ENCODE results near the gene FAM186B.

Gene FAM186B

DNA sequence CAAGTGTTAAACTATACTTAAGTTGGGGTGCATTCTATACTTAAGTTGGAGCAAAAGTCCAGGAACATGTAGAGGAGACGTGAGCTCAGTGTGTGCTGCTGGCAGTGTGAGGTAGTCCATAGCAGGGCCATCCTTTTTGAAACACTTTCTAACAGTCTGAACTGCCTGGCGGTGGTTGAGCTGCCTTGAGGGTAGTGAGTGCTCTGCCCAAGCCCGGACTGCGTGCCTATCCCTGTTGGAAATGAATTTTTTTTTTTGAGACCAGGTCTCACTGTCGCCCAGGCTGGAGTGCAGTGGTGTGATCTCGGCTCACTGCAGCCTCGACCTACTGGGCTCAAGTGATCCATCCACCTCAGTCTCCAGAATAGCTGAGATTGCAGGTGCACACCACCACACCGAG is 52.5 kb downstream of the FAM186B start:
- no peak for DNase-seq (ENCODE audit: low read depth)
- H3K4me3 ChIP-seq (ENCODE audit: control insufficient read depth, low read depth, low read length), result no peak overlapping the region
- TF ChIP-seq, protein P1, sequence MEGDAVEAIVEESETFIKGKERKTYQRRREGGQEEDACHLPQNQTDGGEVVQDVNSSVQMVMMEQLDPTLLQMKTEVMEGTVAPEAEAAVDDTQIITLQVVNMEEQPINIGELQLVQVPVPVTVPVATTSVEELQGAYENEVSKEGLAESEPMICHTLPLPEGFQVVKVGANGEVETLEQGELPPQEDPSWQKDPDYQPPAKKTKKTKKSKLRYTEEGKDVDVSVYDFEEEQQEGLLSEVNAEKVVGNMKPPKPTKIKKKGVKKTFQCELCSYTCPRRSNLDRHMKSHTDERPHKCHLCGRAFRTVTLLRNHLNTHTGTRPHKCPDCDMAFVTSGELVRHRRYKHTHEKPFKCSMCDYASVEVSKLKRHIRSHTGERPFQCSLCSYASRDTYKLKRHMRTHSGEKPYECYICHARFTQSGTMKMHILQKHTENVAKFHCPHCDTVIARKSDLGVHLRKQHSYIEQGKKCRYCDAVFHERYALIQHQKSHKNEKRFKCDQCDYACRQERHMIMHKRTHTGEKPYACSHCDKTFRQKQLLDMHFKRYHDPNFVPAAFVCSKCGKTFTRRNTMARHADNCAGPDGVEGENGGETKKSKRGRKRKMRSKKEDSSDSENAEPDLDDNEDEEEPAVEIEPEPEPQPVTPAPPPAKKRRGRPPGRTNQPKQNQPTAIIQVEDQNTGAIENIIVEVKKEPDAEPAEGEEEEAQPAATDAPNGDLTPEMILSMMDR (IDR thresholded peaks at IDR 0.05; ENCODE audit: control insufficient read depth, insufficient read depth, low read depth, low read length, missing control alignments), result no peak

DNA sequence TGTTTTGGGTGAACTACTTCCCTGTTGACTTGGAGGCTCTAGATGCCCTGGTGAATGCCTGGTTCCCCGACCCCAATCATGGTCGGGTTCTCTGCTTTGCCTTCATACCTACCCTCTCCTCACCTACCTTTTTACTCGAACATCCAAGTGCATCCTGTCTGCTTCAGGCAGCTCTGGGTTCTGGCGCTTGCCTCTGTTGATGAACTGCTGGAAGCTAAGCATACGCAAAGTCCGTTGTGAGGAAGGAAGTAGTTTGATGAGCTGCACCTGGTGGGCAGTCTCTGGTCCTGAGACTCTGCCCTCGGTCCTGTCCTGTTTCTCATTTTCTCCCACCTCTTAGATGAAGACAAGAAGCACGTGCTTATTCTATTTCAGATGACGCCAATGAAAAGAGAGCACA is 53.0 kb downstream of the FAM186B start:
- no peak for DNase-seq (ENCODE audit: low read depth)
- no peak overlapping the region for H3K4me3 ChIP-seq (ENCODE audit: control insufficient read depth, low read depth, low read length)
- TF ChIP-seq, protein P1 (IDR thresholded peaks at IDR 0.05; ENCODE audit: control insufficient read depth, insufficient read depth, low read depth, low read length, missing control alignments), result no peak

DNA sequence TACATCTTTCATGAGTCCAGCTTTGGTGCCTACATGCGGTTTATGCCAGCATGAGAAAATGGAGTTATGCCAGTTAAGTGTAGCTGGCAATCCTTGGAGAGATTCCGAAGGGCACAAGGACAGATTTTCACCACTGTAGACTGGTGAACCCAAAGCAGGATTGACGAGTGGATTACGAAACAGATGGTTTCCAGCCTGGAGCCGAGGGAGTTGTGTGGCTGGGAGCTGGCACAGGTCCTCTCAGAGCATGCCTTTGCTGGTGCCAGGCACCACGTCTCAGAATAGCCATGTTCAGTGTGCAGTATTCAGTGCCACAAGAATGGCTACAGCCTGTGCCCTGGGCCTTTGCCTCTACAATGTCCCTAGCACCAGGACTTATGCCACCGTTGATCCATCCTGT is 53.4 kb downstream of the FAM186B start:
- TF ChIP-seq, protein P1 (IDR thresholded peaks at IDR 0.05; ENCODE audit: control insufficient read depth, insufficient read depth, low read depth, low read length, missing control alignments), result no peak
- DNase-seq (ENCODE audit: low read depth), result no peak
- H3K4me3 ChIP-seq (ENCODE audit: control insufficient read depth, low read depth, low read length), result no peak overlapping the region

DNA sequence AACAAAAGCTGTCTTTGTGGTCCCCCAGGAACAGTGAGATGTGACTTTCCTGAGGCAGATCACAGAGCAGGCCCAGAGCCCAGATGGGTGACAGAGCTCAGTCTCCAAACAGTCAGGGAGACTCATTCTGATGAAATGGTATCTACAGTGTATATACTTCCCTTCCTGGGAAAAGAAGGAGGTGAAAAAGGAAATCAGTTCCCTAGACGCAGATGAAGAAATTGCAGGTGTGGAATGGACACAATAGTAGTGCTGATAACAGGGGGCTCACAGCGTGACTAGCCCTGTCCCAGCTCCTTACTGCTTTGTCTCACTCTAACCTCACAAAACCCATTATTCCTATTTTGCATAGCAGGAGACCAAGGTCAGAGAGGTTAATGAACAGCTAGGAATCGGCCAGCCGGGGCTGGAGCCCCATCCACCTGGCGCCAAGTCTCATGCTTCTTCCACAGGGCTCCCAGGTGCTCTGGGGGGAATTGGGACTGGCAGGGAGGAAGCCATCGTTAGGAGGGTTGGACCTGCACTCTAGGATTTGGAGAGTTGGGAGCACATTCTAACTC is 54.7 kb downstream of the FAM186B start:
- DNase-seq (ENCODE audit: low read depth), result no peak
- TF ChIP-seq, protein P1 (IDR thresholded peaks at IDR 0.05; ENCODE audit: control insufficient read depth, insufficient read depth, low read depth, low read length, missing control alignments), result no peak
- H3K4me3 ChIP-seq (ENCODE audit: control insufficient read depth, low read depth, low read length), result no peak overlapping the region

DNA sequence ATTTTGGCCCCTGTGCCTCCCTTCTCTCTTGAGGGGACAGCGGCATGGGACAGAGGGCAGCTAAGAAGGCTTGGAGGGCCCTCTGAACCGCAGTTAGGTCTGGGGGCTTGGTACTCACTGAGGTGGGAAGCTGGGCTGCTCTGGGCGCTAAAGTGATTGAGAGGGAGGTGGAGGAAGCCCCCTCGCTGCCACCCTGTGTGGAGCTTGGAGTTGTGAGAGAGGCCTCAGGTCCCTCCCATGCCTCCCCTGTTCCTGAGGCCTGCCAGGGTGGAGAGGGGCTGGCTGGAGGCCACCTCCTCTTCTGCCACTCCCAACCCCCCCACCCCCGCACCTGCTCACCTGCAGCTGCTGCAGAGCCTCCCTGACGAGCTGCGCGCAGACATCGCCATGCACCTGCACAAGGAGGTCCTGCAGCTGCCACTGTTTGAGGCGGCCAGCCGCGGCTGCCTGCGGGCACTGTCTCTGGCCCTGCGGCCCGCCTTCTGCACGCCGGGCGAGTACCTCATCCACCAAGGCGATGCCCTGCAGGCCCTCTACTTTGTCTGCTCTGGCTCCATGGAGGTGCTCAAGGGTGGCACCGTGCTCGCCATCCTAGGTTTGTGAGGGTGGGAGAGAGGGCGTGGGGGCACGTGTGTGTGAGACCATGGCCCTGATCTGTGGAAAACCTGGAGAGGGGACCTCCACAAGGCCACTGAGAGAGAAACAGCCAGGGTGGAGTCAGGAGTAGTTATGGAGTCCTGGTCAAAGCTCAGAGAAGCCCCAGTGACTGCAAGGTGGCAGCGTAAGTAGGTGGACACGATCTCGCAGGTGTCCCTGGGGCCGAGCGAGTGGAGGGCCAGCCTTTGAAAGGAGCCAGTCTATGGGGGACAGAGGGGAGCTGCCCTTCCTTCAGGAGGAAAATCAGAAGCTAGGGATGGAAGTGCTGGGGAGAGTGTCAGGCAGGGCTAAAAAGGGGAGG is 55.4 kb downstream of the FAM186B start:
- DNase-seq (ENCODE audit: low read depth), result no peak
- no peak overlapping the region for H3K4me3 ChIP-seq (ENCODE audit: control insufficient read depth, low read depth, low read length)
- TF ChIP-seq, protein P1 (IDR thresholded peaks at IDR 0.05; ENCODE audit: control insufficient read depth, insufficient read depth, low read depth, low read length, missing control alignments), result no peak

DNA sequence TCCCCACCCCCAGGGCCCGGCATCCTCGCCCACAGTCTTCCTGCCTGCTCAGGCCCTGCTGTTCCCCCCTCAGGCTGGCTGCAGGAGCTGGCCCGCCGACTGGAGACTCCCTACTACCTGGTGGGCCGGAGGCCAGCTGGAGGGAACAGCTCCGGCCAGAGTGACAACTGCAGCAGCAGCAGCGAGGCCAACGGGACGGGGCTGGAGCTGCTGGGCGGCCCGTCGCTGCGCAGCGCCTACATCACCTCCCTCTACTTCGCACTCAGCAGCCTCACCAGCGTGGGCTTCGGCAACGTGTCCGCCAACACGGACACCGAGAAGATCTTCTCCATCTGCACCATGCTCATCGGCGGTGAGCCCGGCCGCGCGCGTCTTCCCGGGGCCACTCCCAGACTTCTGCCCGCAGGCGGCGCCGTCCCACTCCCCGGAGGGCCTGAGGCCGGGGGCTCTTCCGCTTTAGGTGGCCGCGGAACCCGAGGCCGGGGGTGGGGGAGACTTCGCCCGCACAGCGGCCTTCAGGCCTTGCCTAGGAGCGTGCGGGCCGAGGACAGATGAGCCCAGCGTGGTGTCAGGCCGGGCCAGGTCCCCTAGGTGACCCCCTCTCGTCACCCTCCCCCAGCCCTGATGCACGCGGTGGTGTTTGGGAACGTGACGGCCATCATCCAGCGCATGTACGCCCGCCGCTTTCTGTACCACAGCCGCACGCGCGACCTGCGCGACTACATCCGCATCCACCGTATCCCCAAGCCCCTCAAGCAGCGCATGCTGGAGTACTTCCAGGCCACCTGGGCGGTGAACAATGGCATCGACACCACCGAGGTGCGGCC is 56.4 kb downstream of the FAM186B start:
- TF ChIP-seq, protein P1 (IDR thresholded peaks at IDR 0.05; ENCODE audit: control insufficient read depth, insufficient read depth, low read depth, low read length, missing control alignments), result peak; percentile 34
- DNase-seq (ENCODE audit: low read depth), result no peak
- peak overlapping the region; percentile 17 for H3K4me3 ChIP-seq (ENCODE audit: control insufficient read depth, low read depth, low read length)

All from AG09309 (cell line).